Measurements from ENCODE around the gene TTC39B. TPM values are rescaled to one million over a fixed set of nuclear protein-coding genes. Genes with fewer than 3 reads are reported as not detected.

Gene TTC39B
- total and polyA plus RNA-seq, 2 of the 8 experiments (the other 6 are each of a cell fraction or from before 2014, with no cell fraction given): 1.6 to 10.9 TPM

Small RNA genes within 50 kb of the gene (small RNA-seq; reads per million reads assigned to genes)
- gene RNU6-559P (ENCODE audit: insufficient read depth): not detected

Other genes with a start within 250 kb of the TTC39B start
- 25.3 and 25.8 TPM in 2 replicates for gene SNAPC3, start 115.7 kb upstream of the TTC39B start, total RNA-seq (2021; fragmentation: NEBNext Ultra II Directional; extraction: Animal tissue kit (Norgen Biotek cat#: 25700))
- gene SNAPC3, start 115.7 kb upstream of the TTC39B start, polyA plus RNA-seq (2011; rRNA removed): 11.9 and 13.0 TPM in 2 replicates
- gene PSIP1, start 203.8 kb upstream of the TTC39B start, total RNA-seq (2021; fragmentation: NEBNext Ultra II Directional; extraction: Animal tissue kit (Norgen Biotek cat#: 25700)): 368 and 387 TPM in 2 replicates
- gene PSIP1, start 203.8 kb upstream of the TTC39B start, polyA plus RNA-seq (2011; rRNA removed): 31.6 and 63.3 TPM in 2 replicates
- gene CCDC171, start 245.8 kb upstream of the TTC39B start, total RNA-seq (2021; fragmentation: NEBNext Ultra II Directional; extraction: Animal tissue kit (Norgen Biotek cat#: 25700)): 1.9 and 2.3 TPM in 2 replicates
- gene CCDC171, start 245.8 kb upstream of the TTC39B start, polyA plus RNA-seq (2011; rRNA removed): 0.39 and 0.83 TPM in 2 replicates

All from H1 (cell line).